GM21619 (cell line): ENCODE measurements around the gene EIF5AL1.
"Not testable (repeated sequence)": the region's sequence is repeated elsewhere in the genome, so short reads cannot be mapped to it uniquely, and the experiment has no call there.

Source experiments
- ATAC-seq: cut with Tn5 transposase; IDR thresholded peaks from one replicate; pipeline ENCODE4 v1.9.1; 2021; ENCODE audit not compliant: unreplicated experiment

Gene EIF5AL1

DNA sequence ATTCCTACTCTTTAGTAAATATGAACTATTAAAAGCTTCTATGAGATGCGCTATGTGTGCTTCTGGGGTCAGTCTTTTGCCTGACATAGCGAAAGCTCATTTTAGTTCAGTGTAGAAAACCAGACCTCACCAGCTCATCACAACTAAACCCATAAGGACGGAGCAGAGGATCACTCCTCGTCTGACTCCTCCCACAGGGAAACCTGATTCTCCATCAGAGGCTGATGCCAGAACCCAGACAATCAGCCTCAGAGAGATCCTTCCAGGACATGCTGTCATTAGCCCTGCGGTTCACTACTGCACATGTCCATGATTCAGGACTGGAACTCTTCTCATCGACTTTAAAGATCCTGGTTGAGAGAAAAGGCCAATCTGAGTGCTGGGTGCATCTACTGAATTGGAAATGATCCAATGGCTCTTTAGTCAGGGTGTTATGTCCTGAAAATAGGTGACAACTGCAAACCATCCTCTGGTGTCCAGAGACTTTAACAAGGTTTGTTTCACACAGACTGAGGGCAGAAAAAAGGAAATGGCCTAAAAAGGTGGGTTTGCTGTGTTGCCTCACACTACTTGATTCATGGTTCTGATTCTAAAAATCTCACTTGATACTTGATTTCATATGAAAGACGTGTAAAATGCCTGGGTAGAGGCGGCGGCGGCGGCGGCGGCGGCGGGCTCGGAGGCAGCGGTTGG is at the start of gene EIF5AL1:
Gene EIF5AL1 (plus strand): TSS at position 643 of the 693 bp plus-strand sequence. CDS start 117 bp downstream, outside the sequence.
- not testable (repeated sequence) for ATAC-seq

DNA sequence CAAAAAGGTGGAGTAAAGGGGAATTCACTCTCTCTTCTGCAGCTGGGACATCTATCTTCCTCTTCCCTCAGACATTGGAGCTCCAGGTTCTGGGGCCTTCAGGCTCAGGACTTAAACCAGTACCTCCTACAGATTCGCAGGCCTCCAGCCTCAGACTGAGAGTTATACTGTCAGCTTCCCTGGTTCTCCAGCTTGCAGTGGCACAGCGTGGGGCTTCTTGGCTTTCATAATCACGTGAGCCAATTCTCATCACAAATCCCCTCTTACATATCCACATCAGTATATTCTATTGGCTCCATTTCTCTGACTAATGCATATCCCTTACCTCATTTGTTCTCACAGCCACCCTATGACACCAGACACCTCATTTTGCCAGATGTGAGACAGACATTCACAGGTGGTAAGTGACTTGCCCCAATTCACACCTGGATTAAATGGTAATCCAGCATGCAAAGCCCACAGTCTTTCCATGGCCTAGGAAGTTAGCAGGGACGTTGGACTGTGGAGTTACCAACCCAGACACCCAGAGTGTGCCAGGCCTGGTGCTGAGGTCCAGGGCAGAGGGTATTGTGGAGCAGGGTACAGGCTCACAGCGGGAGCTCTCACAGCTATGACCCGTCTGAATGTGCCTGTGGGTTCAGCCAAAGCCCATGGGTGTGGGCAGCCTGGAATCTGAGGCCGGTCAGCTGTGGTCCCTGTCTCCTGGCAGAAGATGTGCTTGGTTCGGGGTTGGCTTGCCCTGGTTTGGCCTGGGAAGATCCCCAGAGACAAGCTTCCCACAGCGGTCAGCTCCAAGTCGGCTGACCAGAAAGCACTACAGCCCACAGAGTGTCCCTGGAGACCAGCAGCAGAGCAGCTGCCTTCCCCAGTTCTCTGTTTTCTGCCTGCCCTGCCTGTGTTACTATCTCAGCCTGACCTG is 48.5 kb upstream of the EIF5AL1 start:
- no peak for ATAC-seq

DNA sequence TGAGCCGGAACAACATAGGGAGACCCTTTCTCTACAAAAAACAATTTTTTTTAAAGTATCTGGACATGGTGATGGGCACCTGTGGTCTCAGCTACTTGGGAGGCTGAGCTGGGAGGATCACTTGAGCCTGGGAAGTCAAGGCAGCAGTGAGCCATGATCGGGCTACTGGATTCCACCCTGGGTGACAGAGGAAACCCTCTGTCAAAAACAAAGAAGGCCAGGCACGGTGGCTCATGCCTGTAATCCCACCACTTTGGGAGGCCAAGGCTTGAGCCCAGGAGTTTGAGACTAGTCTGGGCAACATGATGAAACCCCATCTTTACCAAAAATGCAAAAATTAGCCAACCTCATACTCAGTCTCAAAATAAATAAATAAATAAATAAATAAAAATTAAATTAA is 47.0 kb upstream of the EIF5AL1 start:
- ATAC-seq, result no peak

DNA sequence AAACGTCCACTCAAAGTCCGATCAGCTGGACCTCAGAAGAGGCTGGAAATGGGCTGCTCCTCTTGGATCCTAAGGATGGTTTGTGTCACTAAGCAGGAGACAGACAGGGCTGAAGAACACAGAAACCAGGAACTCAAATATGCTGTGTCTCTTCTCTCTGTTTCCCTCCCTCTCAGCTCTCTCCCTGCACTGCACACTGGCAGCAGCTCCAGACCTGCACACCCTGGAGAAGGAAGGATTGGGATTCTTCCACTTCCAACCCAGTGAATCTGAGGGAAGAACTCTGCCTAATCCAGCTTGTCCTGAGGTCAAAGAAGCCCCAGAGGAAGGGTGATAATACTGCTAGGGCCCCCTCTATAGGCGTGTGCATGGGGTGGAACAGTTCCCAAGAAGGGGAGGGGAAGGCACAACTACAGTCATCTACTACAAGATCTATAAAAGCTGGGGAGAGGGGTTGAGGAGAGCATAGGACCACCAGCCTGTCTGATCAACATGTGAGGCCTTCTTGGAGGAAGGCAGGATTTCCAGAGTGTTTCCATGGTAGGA is 44.2 kb upstream of the EIF5AL1 start:
- no peak for ATAC-seq

DNA sequence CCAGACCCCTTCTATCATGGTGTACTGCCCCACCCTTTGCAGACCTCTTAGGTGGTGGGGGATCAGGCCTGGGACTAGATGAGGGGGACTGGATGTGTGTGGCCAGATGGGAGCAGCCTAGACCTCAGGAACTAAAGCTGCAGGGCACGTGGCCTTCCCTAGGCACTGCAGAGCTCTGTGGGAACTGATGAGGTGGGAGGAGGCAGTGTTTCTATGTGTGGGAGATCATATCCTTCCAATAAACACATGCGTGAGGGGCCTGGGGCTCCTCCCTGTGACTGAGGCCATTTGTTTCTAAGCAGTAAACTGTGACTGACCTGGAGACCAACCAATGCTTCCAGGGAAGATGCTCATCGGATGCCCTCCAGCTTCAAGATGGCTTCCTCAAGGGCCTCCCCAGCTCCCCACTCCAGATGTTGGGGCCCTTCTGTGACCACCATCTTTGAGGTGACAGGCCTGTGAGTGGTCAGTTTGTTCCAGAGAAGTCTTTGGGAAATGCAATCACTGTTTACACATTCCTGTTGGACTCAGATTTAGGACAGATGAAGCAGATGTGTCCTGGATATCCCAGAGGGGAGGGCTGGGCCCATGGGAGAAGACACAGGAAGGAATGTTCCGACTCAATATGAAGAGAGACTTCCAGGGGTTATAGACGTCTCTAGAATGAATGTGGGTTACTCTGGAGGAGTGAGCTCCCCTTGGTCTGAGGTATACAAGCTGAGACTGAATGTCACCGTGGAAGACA is 43.3 kb upstream of the EIF5AL1 start:
- no peak for ATAC-seq

DNA sequence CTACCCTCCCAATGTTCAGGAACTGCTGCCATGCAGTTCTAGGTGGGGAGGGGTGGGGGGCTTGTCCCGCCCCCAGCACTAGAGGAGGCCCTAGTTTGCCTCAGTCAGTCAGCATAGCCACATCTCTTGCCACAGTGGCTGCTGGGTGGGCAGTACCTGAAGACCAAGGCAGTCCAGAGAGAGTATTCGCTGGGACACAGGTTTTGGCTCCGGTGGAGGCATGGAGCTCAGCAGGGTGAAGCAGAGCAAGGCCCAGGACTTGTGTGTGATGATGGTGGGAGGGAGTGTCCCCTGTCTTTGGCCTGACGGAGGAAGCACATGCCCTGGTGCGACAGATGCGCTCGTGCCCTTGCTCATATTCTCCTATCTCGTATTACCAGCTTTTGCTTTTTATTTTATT is 42.2 kb upstream of the EIF5AL1 start:
- no peak for ATAC-seq

DNA sequence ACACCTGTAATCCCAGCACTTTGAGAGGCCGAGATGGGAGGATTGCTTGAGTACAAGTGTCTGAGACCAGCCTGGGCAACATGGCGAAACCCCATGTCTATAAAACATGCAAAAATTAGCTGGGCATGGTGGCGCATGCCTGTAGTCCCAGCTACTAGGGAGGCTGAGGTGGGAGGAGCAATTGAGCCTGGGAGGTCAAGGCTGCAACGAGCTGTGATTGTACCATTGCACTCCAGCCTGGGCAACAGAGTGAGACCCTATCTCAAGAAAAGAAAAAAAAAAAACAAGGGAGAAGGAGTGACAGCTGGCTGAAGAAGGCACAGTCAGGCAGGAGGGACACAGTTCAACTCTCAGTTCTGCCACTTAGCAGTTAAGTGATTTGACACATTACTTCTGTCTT is 40.6 kb upstream of the EIF5AL1 start:
- ATAC-seq, result no peak

DNA sequence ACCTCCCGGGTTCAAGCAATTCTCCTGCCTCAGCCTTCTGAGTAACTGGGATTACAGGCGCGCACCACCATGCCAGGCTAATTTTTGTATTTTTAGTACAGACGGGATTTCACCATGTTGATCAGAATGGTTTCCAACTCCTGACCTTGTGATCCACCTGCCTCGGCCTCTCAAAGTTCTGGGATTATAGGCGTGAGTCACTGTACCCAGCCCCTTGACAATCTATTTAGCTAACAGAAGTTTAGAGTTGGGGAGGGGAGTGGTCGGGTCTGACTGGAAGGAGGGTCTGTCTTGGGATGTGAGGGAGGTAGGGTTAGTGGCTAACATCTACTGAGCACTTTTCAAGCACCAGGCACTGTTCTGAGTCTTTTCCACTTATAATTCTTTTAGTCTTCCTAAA is 39.9 kb upstream of the EIF5AL1 start:
- ATAC-seq, result no peak

DNA sequence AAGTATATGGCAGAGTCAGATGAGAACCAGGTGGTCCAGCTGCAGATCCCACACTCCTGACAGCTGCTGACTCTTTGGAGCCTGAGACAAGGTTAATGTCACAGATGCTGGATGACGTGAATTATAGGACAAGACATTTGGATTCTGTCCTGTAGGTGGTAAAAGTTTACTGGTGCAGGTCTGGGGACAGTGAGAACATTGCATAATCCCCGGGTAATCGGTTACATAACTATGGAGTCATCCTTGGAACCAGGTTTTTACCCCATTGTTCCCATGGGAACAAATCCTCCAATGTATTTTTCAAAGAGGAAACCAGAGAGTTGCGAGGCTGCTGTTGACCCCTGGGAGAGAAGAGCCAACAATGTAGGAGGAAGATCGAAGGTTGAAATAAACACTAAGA is 39.4 kb upstream of the EIF5AL1 start:
- ATAC-seq, result no peak

DNA sequence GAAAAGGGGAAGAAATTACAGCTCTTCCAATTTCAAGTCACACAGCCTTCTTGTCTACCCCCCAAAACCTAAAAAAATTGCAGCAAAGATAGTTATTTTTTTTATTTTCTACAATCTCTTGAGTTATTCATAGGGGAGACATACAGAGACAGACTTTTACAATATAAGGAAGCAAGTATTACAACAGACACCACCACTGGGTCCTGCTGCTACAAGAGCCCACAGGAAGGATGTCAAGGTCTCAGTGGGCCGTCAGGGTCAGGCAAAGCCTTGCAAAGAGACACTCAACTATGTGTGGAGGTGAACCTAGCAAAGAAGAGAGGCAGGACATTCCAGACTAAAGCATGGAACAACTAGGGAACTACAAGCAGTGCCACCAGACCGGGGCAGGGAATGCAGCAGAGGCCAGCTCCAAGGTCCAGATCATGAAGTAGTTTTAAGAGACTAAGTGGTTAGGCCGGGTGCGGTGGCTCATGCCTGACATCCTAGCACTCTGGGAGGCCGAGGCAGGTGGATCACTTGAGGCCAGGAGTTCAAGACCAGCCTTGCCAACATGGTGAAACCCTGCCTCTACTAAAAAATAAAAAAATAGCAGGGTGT is 38.7 kb upstream of the EIF5AL1 start:
- no peak for ATAC-seq

DNA sequence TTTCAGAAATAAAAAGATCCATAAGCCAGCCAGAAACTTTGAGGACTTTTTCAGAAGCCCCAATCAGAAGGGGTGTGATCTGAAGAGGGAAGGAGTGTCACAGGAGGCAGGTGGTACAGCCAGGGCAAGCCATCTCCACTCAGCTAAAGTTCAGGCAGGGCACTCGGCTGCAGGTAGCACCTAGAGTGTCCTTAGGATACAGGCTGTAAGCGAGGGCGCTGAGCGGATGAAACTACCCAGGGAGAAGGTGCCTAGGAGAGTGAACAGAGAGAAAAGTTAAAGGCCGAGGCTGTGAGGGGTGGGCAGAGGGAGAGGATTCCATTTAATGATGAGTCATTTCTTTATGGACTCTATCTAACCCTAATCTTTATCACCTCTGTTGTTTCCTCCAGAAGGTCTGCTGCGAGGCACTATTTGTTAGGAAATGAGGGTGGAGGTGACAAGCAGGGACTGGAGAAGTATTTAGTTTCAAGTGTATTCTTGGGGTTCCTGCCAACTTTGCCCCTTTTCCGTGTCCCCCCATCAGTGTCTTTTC is 37.1 kb upstream of the EIF5AL1 start:
- ATAC-seq, result no peak

DNA sequence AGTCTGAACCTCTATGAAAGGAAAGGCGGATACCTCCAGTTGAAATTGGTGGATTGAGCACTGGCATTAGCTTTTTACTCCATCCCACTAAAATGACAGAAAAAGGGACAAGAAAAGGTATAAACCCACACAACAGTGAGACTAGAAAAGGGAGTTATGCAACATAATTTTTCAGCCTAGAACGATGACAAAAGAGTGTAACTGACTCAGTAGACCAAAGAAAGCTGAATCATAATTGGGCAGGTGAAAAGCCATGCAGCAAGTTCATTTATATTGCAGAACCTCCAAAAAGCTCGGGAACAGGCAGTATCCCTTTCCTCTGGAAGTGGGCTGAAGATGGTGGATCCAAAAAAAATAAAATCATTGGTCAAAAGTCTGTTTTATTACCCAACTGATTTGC is 36.5 kb upstream of the EIF5AL1 start:
- ATAC-seq, result no peak

DNA sequence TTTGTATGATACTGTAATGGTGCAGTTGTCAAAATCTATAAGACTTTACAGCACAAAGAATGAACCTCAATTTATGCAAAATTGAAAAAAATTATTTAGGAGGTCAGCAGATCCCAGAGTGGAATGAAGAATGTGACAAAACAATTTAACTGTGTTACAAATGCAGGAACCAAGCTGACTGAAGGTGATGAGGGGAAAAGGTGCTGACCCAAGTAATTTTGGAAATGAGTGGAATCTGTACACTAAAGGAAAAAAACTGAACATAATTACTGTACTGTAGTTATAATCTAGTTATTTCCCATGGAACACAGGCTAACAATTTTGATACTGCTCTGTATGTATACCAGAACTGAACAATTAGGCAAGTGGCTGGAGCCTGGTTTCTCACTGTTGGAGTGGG is 35.7 kb upstream of the EIF5AL1 start:
- no peak for ATAC-seq

DNA sequence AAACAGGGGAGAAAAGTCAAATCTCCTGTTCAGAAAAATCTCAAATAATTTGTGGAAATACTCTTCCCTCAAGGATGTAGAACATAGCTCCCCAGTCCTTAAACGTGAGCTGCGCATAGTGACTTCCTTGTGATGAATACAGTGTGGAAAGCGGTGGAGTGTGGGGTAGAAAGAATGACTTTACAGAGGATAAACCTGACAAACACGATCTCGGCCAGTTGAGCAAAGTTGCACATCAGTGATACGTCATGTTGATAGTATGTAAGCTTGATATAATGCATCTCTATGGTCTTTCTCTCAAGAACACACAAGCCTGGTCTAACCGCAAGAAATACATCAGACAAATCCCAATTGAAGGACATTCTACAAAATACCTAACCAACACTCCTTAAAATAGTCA is 34.9 kb upstream of the EIF5AL1 start:
- no peak for ATAC-seq

DNA sequence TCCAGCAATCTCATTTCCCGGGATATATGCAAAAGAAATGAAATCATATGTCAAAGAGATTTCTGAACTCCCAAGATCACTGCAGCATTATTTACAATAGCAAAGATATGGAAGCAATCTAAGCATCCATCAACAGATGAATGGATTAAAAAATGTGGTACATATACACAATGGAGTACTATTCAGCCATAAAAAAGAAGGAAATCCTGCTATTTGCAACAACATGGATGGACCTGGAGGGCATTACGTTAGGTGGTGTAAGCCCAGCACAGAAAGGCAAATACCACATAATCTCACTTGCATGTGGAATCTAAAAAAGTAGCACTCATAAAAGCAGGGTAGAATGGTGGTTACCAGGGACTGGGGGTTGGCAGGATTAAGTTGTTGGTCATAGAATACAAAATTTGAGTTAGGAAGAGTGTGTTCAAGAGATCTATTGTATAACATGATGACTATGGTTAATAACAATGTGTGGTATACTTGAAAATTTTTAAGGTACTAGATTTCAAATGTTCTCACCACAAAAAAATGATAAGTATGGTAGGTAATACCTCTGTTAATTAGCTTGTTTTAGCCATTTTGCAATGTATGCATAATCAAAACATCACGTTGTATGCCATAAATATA is 32.9 kb upstream of the EIF5AL1 start:
- no peak for ATAC-seq

DNA sequence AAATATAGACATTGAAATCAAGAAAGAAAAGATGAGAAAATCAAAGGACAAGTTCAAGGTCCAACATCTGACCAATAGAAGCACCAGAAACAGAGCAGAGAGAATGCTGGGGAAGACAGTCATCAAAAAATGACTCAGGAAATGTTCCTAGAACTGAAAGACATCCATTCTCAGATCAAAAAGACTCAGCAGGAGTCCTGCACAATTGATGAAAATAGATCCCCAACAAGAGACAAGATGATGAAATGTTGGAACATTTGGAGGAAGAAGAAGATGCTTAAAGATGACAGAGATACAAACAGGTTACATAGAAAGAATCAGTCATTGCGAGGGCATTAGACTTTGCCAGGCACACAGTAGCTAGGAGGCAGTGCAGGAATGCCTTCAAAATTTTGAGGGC is 30.0 kb upstream of the EIF5AL1 start:
- ATAC-seq, result no peak

DNA sequence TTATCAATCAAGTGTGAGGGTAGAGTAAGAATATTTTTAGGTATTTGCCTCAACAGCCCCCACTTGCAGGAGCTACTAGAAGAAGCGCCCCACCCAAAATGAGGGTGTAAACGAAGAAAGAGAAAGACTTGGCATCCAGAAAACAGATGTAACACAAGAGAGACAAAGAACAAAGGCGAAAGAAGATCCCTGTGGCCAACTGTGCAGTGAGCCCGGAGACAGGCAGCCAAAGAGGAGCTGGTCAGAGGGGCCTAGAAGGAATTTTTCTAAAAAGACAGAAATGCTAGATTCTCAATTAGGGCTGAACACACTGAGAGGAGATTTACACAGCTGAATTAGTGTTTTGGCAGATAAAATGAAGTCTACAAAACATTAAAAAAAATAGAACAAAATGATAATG is 29.6 kb upstream of the EIF5AL1 start:
- ATAC-seq, result no peak

DNA sequence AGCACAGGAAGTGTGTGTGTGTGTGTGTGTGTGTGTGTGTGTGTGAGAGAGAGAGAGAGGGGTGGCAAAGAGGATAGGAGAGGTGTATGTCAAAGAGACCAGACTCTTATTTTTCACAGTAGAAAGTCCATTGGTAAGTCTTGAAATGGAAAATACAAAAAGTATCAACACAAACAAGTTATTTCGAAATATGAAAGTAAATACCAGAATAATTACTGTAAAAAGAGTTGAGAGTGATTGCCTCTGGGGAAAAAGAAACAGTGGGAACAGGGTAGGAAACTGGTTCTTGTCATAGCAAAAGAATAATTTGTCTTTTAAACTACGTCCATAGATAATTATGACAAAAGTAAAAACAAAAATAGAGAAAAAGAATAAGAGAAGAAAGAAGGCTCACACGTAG is 29.0 kb upstream of the EIF5AL1 start:
- no peak for ATAC-seq

DNA sequence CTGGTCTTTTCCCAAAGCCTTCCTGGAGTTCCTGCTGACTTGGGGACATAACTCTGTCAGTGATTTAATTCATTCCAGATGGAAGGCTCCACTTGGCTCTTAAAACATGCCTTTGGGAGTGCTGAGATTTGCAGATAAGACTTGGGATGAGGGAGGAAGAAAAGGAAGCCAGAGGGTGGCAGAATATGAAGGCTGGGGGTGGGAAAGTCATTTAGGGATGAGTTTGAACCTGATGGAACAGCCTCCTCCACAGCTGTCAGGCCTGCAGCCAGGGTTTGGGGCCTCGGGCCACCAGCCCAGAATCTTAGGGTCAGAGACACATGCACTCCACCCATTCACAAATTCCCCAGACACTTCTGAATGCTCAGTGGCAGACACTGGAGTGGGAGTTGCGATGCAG is 28.4 kb upstream of the EIF5AL1 start:
- ATAC-seq, result no peak

DNA sequence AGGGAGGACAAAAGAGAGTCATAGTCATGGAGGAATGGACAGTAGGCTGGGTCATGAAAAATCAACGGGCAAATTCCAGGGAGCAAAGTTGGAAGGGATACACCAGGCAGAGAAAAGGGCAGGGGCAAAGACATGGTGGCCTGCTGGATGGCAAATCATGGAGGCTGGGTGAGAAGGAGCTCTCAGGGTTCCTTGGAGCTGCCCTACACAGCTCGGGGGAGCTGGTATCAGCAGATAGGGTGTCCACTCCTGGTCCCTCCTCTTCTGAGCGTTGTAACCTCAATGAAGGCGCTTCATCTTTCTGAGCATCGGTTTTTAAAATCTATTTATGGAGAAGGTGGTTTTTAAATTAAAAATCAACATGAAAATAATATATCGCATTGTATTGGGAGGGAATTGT is 27.9 kb upstream of the EIF5AL1 start:
- ATAC-seq, result no peak
